Psoas muscle (tissue), 8 donors: ENCODE measurements around the gene ACTL7A. TPM values are rescaled to one million over a fixed set of nuclear protein-coding genes. Genes with fewer than 3 reads are reported as not detected.

Experiments used
- ATAC-seq, 4 donors: fragments of 200-7000 bp; cut with Tn5 transposase; one replicate each; pipeline ENCODE4 v1.9.1; 2020; ENCODE audit warnings: moderate library complexity in 3 of 4, mild to moderate bottlenecking in 2 of 4
- DNase-seq, 2 donors: peaks; one replicate each; pipeline ENCODE4 v3.0.0-alpha.2; 2020
- H3K27ac ChIP-seq: fragments of 200-600 bp; one replicate; pipeline ENCODE4 v1.8.0; 2022
- H3K27me3 ChIP-seq, 3 donors: fragments of 200-600 bp in 1 of 3; one replicate each; pipeline versions ENCODE4 v1.6.1 to v1.8.0; 2013 to 2022; ENCODE audit warnings: low read length in 2 of 3, mild to moderate bottlenecking in 2 of 3, moderate library complexity in 1 of 3; ENCODE audit not compliant: insufficient read depth in 3 of 3
- H3K36me3 ChIP-seq, 2 donors: fragments of 200-600 bp in 1 of 2; one replicate each; pipeline versions ENCODE4 v1.6.1 to v1.8.0; 2013 to 2022; ENCODE audit warnings: low read depth in 1 of 2, mild to moderate bottlenecking in 1 of 2, moderate library complexity in 1 of 2; ENCODE audit not compliant: insufficient read depth in 1 of 2
- H3K4me1 ChIP-seq: fragments of 200-600 bp; one replicate; pipeline ENCODE4 v1.8.0; 2022
- H3K4me3 ChIP-seq: fragments of 200-600 bp; one replicate; pipeline ENCODE4 v1.8.0; 2022; ENCODE audit warnings: mild to moderate bottlenecking
- H3K9me3 ChIP-seq: fragments of 200-600 bp; one replicate; pipeline ENCODE4 v1.8.0; 2022
- WGBS, 3 donors: extraction: QIAGEN DNeasy Blood & Tissue Kit; methylation state at CpG; one replicate each; pipeline versions ENCODE4 v1.1.6 to v1.1.7; 2013; 5-methylcytosine and 5-hydroxymethylcytosine counted together
- intact Hi-C, 2 donors: fragments of 100-400 bp; cut with DNase I; formaldehyde crosslinking; loops; one replicate each; pipeline versions ENCODE4 v1.11.0 to v1.14.2; 2022
- polyA plus RNA-seq, 3 donors: library from polyadenylated mRNA; stranded (reverse); fragments of 200-250 nt; gene quantifications; one replicate each; pipeline ENCODE4 v1.2.3, GENCODE V29; 2013
- total RNA-seq, 4 donors: library from RNA; stranded (reverse); fragmentation: NEBNext Ultra II Directional in 2 of 4; extraction: Animal tissue kit (Norgen Biotek cat#: 25700) in 2 of 4; gene quantifications; one replicate each; pipeline versions ENCODE4 v1.2.1 to v1.2.4, GENCODE V29; 2021 to 2023
- TF ChIP-seq, protein P1 (sequence below): fragments of 200-600 bp; IDR thresholded peaks from one replicate; pipeline ENCODE4 v1.8.0; 2022; ENCODE audit warnings: antibody characterized with exemption
- donor health status: healthy with polysubstance abuse.
- donor health status: DM: no; HTN: no; CAD: no; lungs with moderate emphysema.
- donor health status: Bipolar disorder and iron deficiency.
- donor health status: healthy.
- donor health status: DM: yes; HTN: yes; CAD: no.
- donor health status: DM: no; HTN: no; CAD: no.
- donor health status: DM: no; HTN: no; CAD: no.
- donor health status: DM: yes; HTN: yes; CAD: no.

The ACTL7A gene
- total and polyA plus RNA-seq, 7 donors, result not detected

DNA sequence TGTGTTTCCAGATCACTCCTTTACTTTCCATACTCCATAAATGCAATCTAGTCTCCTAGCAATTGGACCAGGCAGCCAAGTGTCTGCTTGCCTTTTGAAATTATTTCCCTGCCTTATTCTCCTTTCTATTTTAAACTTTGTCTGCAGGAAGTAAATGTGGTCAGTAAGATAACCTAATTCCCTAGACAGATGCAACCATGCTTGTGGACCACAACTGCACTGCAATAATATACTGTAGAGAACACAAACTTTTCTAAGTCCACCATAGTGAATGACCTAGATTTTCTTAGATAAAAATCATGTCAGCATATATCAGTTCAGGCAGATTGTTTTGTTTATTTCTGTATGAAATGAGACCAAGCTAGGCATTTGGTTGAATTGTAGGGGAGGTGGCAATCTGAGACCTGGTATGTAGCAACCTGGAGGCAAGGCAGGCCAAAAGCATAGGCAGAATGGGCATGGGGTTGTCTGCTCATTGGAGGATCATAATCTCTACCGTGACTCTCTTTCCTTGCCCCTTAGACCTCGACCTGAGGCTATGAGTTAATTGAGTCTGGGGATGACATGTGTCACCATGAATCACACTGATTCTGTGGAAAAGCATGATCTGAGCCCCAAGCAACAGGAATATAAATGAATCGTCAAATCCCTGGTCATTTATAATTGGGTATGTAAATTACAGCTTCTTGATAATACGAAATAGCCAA lies 27.0 kb upstream of the ACTL7A start:
- intact Hi-C loops, result no loop called here
- no peaks in the 10 kb centered on the region for H3K9me3 ChIP-seq
- TF ChIP-seq, protein P1, sequence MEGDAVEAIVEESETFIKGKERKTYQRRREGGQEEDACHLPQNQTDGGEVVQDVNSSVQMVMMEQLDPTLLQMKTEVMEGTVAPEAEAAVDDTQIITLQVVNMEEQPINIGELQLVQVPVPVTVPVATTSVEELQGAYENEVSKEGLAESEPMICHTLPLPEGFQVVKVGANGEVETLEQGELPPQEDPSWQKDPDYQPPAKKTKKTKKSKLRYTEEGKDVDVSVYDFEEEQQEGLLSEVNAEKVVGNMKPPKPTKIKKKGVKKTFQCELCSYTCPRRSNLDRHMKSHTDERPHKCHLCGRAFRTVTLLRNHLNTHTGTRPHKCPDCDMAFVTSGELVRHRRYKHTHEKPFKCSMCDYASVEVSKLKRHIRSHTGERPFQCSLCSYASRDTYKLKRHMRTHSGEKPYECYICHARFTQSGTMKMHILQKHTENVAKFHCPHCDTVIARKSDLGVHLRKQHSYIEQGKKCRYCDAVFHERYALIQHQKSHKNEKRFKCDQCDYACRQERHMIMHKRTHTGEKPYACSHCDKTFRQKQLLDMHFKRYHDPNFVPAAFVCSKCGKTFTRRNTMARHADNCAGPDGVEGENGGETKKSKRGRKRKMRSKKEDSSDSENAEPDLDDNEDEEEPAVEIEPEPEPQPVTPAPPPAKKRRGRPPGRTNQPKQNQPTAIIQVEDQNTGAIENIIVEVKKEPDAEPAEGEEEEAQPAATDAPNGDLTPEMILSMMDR, result no peak
- WGBS, 3 donors, result 62 to 73% (median 71%) methylated on average over 4 of the region's 4 CpGs
- ATAC-seq, result no peak
- H3K4me3 ChIP-seq, result no peak overlapping the region
- DNase-seq, result no peak
- H3K27ac ChIP-seq, result no peak overlapping the region
- no peaks in the 10 kb centered on the region for H3K4me1 ChIP-seq
- no peaks in the 10 kb centered on the region for H3K27me3 ChIP-seq
- no peaks in the 10 kb centered on the region for H3K36me3 ChIP-seq

DNA sequence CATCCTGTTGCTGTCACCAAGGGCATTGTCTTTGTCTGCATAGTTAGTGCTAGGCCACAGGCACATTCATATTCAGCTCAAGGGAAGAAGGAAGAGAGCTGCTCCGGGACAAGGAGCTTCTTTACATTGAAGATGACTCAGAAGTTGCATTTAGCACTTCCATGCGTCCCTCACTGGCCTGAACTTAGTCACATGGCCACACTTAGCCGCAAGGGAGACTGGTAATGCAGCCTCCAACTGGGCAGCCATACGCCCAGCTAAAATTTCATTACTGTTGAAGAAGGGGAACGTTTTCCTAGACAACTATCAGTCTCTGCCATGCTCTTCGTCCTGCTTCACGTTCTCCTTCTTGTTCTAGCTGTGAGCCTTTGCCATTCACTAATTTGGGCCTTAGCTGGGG lies 26.2 kb upstream of the ACTL7A start:
- H3K9me3 ChIP-seq, result no peaks in the 10 kb centered on the region
- DNase-seq, result no peak
- H3K4me1 ChIP-seq, result no peaks in the 10 kb centered on the region
- H3K27ac ChIP-seq, result no peak overlapping the region
- intact Hi-C loops, result no loop called here
- WGBS, 3 donors, result 89 to 90% (median 89%) methylated on average over 7 of the region's 7 CpGs
- ATAC-seq, result no peak
- H3K27me3 ChIP-seq, result no peaks in the 10 kb centered on the region
- TF ChIP-seq, protein P1, result no peak
- H3K36me3 ChIP-seq, result no peaks in the 10 kb centered on the region
- H3K4me3 ChIP-seq, result no peak overlapping the region

DNA sequence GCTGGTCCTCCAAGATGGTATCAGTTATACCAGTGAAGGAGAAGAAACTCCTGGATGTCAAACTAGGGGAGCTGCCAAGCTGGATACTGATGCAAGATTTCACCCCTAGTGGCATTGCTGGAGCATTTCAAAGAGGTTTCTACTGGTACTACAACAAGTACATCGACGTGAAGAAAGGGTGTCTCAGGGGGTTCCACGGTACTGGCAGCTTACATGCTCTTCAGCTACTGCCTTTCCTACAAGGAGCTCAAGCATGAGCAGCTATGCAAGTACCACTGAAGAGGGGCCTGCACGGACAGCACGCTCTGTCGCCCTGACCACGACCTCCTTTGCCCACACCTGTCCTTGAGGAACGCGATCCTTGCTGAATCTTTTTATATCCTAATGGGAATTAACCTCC lies 25.7 kb upstream of the ACTL7A start:
- WGBS, 3 donors, result 75 to 79% (median 79%) methylated on average over 9 of the region's 9 CpGs
- DNase-seq (no peak), ATAC-seq (no peak)
- H3K9me3 ChIP-seq, result no peaks in the 10 kb centered on the region
- H3K4me3 ChIP-seq, result no peak overlapping the region
- H3K27me3 ChIP-seq, result no peaks in the 10 kb centered on the region
- no peak overlapping the region for H3K27ac ChIP-seq
- H3K4me1 ChIP-seq, result no peaks in the 10 kb centered on the region
- intact Hi-C loops, result no loop called here
- H3K36me3 ChIP-seq, result no peaks in the 10 kb centered on the region
- TF ChIP-seq, protein P1, result no peak

DNA sequence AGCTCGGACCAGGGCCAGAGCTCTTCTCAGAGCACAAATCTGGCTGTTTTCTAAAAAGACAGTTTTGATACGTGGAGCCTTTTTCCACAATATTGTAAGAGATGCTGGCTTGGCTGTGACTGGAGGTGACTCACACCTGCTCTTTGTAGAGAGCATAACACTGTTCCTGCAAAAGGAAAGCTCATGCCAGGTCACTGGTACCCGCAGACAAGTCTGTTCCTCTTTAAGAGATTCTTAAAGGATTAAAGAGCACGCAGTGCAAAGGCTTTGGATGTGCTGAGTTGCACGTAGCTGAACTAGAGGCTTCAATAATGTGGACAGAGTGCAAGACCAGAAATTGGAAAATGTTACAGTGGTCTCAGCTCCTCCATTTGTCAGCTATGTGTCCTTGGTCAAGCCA lies 25.3 kb upstream of the ACTL7A start:
- no peaks in the 10 kb centered on the region for H3K36me3 ChIP-seq
- DNase-seq, result no peak
- TF ChIP-seq, protein P1, result no peak
- H3K4me1 ChIP-seq, result no peaks in the 10 kb centered on the region
- intact Hi-C loops, result no loop called here
- H3K27ac ChIP-seq, result no peak overlapping the region
- H3K9me3 ChIP-seq, result no peaks in the 10 kb centered on the region
- no peak for ATAC-seq
- no peaks in the 10 kb centered on the region for H3K27me3 ChIP-seq
- 53 to 67% (median 63%) methylated on average over 5 of the region's 5 CpGs for WGBS, 3 donors
- H3K4me3 ChIP-seq, result no peak overlapping the region

DNA sequence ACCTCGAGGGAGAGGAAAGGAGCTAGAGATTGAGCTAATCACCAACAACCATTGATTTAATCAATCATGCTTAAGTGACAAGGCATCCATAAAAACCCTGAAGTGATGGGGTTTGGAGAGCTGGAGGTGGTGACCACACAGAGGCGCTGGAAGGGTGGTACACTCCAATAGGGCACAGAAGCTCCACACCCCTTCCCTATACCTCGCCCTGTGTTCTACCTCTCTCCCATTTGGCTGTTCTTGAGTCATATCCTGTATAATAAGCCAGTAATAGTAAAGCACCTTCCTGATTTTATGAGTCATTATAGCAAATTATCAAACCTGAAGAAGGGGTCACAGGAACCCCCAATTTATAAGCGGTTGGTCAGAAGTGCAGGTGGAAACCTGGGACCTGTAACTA lies 24.5 kb upstream of the ACTL7A start:
- intact Hi-C loops, result no loop called here
- ATAC-seq (no peak), DNase-seq (no peak)
- no peaks in the 10 kb centered on the region for H3K9me3 ChIP-seq
- no peaks in the 10 kb centered on the region for H3K4me1 ChIP-seq
- WGBS, 3 donors, result 80 to 82% (median 81%) methylated on average over 4 of the region's 4 CpGs
- TF ChIP-seq, protein P1, result no peak
- no peaks in the 10 kb centered on the region for H3K36me3 ChIP-seq
- no peak overlapping the region for H3K27ac ChIP-seq
- no peaks in the 10 kb centered on the region for H3K27me3 ChIP-seq
- H3K4me3 ChIP-seq, result no peak overlapping the region
